HG03097 (cell line): Measurements from ENCODE around the gene NFATC1.
A peak's percentile ranks its signal among the peaks of the same experiment; 100 is the strongest.
"Not testable (repeated sequence)": the region's sequence is repeated elsewhere in the genome, so short reads cannot be mapped to it uniquely, and the experiment has no call there.

Experiments used
- ATAC-seq: cut with Tn5 transposase; IDR thresholded peaks from one replicate; pipeline ENCODE4 v1.9.1; 2021; ENCODE audit not compliant: unreplicated experiment, low FRiP score

NFATC1 gene

DNA sequence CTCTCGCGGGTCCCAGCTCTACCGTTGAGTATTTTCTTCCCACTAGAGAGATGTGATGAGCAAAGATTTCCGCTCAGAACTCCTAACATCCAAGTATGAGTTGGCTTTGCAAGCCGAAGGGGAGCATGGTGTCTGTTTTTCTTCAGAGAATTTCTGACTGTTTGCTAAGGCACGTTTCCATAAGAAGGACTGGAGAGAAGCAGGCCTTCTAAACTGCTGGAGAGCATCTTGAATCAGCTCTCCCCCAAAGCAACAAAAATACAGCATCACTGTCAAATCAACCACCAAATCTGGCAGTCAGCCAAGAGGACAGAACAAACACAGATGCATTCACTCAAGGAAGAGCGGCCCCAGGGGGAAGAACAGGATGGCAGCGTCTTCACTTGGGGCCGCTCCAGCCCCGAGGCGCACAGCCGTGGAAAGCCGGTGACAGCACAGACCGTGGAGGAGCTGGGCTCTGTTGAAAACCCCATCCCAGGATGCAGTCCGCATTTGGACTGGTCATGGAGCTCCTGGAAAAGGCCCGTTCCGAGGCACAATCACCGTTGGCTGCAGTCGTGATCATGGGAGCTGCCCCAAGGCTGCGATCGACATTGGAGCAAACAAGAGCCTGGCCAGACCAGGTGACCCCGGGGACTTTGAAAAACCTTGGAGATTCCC, 101.4 kb downstream of the NFATC1 start:
- peak; percentile 38 for ATAC-seq

DNA sequence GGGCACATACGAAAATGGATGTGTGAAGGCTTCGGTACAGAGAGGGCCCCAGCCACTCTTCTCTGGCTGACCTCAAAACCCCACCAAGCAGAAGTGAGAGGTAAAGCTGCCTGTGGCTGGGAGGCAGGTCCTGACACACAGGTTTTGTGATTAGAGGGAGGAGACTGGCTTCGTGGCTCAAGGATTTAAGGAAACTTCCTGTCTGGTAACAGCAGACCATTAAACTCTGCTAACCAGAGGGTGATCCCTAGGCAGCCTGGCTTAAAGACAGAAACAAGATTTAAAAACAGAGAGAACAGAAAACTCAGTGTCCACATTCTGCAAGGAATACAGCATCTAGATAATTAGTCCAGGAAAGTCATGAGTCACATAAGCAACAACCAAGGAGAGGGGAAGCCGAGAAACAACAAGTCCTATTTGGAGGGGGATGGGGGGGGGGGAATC, 101.9 kb downstream of the NFATC1 start:
- ATAC-seq = no peak

DNA sequence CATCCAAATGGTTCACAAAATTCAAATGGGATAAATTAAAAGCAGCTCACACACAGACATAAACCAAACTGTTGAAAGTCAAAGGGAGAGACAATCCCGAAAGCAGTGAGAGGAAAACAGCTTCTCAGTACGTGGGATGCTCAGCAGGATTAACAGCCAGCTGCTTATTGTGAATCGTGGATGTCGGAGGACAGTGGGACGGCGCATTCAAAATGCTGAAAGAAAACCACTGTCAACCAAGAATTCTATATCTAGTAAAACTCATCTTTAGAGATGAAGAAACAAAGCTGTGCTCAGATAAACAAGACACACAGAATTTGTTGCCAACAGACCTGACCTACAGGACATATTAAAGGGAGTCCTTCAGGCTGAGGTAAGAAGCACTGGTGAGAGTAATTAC, 102.9 kb downstream of the NFATC1 start:
- no peak for ATAC-seq

DNA sequence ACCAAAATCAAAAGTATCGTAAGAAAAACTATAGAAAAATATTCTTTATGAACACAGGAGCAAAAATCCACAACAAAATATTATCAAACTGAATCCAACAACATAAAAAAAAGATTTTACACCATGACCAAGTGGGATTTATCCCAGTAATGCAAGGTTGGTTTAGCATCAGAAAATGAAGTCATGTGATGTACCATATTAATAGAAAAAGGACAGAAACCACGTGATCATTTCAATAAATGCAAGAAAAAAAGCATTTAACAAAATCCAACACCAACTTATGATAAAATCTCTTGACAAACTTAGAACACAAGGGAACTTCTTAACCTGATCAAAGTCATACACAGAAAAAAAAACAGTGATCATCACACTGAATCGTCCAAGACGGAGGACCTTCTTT, 105.3 kb downstream of the NFATC1 start:
- no peak for ATAC-seq

DNA sequence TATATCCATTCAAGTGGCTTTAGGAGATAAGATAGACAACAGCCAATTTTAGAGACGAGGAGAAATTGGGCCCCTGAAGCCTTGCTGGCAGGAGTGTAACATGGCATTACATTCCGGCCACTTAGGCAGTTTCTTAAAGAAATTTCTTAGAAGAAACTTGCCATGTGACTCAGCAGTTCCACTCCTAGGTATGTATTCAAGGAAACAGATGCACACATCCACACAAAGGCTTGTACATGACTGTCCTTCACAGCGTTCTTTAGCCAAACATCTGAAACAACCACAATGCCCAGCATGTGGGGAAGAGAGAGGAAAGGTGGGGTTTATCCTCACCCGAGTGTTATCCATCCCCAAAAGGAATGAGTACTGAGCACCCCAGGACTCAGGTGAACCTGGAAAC, 107.1 kb downstream of the NFATC1 start:
- ATAC-seq = no peak

DNA sequence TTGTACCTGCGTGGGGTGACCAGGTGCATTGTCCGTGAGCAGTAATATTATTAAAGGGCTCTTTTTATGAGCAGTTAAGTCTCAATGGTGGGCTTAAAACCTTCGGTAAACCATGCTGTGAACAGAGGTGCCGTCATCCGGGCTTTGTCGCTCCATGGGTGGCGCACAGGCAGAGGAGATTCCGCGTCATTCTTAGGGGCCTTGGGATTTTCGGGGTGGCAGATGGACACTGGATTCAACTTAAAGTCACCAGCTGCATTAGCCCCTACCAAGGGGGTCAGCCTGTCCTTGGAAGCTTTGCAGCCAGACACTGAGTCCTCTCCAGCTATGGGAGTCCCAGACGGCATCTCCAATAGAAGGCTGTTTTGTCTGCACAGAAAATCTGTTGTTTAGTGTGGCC, 107.7 kb downstream of the NFATC1 start:
- ATAC-seq = no peak

DNA sequence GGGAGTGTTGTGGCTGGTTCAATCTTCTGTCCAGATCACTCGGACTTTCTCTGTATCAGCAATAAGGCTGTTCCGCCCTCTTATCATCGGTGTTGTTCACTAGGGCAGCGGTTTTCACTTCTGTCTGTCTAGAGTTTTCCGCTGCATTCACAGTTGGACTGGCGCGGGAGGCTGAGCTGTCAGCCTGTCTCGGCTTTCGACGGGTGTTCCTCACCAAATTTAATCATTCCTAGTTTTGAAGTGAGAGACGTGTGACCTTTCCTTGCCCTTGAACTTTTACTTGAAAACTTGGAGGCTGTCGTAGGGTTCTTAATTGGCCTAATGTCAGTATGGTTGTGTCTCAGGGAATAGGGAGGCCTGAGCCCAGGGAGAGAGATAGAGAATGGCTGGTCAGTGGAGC, 108.3 kb downstream of the NFATC1 start:
- ATAC-seq = no peak

DNA sequence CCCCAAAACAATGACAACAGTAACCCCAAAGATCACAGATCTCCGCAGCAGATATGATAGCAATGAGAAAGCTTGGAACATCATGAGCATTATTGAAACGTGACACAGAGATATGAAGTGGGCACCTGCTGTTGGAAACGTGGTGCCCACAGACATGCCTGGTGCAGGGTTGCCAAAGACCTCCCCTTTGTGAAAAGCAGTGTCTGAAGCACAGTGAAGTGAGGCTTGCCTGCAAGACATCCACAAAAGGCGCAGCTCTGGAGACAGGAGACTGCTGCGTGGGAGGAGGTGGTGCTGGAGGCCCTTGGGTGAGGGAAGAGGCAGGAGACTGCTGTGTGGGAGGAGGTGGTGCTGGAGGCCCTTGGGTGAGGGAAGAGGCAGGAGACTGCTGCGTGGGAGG, 108.8 kb downstream of the NFATC1 start:
- not testable (repeated sequence) for ATAC-seq

DNA sequence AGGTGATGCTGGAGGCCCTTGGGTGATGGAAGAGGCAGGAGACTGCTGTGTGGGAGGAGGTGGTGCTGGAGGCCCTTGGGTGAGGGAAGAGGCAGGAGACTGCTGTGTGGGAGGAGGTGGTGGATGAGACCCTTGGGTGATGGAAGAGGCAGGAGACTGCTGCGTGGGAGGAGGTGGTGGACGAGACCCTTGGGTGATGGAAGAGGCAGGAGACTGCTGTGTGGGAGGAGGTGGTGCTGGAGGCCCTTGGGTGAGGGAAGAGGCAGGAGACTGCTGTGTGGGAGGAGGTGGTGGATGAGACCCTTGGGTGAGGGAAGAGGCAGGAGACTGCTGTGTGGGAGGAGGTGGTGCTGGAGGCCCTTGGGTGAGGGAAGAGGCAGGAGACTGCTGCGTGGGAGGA, 109.7 kb downstream of the NFATC1 start:
- not testable (repeated sequence) for ATAC-seq

DNA sequence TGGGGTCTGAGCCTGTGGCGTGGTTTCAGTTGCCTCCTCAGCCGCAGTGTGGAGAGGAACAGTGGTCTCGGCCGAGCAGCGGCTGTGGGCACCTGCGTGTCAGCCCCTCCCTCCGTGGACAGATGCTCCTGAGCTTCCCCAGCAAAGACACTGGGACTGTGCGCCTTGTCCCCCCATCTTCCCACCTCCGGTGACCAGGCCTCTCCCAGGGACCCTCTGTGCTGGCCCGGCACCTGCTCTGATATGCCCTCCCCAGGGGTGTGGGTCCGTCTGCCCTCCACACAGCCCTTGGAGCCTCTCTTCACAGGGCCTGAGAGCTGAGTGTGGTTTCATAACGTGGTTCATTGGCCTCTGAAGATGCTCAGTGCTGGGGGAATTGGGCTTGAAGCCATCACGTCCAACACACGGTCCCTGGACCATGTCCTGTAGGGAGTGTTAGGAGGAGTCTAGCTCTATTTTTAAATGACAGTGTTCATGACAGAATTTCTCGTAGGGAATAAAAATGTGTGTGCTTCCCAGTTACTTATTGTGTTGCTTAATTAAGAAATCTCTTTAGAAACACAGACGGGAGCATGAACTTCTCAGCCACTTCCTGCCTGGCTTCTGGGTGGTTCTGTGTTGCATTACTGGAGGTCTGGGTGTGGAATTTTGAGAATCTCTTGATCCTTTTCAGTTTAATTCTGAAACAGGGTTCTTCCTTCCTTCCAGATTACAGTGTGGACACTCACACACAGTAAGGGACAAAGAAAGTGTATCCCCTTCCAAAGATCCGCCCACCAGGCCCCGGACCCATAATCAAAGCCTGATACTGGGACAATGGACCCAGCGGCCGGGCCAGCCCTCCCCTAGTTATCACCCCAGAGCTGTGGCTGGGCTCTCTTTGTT, 110.7 kb downstream of the NFATC1 start:
- ATAC-seq = no peak

DNA sequence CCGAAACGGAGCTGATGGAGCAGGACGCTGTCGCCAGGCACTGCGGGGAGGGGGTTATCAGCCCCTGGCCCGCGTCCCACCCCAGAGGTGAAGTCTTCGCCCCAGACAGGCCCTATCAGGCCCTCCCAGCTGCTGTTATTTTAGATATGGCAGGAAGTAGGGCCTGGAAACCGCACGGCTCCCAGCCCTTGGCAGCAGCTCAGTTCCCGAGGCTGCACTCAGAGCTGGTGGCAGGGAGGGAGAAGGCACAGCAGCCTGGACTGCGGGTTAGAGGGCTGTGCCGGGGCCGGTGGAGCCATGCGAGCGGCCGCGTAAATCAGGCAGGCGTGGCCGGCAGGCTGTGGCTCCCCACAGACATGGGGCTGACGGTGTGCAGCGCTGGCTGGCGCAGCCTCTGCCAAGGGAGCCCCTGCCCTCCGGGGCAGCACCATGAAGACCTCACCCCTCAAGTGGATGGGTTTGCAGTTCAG, 111.4 kb downstream of the NFATC1 start:
- no peak for ATAC-seq

DNA sequence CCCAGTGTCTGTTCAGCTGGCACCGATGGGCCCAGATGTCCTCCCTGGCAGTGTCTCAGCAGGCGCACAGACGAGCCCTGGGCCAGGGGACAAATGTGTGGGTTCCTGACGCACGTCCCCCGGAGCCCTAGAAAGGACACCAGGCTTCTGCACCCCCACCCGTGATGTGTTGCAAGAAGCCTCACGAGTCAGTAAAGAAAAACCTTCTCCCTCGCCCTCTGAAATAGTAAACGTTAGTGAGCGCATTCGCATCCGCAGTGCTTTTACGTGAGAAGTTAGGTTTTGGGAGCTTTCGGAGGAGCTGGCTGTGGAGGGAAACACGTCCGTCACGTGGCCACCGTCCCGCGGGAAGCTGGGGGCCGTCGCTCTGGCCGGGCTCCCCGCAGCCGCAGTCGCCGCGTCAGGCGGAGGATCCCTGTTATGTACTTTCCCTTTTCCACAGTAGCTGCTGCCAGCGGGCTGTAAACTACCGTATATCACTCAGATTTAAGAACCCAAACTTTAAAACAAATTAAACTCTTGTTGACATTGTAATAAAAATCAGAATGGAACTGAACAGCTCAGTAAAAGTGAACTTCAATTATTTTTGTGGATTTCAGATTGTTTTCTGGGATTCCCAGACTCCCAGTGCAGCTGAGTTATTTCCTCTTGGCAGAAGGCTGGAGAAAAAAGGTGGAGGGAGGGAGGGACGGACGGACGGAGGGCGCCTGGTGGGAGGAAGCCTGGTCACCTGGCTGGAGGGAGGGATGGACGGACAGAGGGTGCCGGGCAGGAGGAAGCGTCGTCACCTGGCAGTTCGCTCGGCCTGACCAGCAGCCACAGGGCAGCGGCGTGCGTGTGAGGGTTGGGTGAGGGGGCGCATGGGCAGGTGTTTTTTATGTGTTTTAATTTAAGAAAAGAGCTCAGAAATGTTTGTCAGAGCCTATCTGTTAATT, 112.1 kb downstream of the NFATC1 start:
- no peak for ATAC-seq

DNA sequence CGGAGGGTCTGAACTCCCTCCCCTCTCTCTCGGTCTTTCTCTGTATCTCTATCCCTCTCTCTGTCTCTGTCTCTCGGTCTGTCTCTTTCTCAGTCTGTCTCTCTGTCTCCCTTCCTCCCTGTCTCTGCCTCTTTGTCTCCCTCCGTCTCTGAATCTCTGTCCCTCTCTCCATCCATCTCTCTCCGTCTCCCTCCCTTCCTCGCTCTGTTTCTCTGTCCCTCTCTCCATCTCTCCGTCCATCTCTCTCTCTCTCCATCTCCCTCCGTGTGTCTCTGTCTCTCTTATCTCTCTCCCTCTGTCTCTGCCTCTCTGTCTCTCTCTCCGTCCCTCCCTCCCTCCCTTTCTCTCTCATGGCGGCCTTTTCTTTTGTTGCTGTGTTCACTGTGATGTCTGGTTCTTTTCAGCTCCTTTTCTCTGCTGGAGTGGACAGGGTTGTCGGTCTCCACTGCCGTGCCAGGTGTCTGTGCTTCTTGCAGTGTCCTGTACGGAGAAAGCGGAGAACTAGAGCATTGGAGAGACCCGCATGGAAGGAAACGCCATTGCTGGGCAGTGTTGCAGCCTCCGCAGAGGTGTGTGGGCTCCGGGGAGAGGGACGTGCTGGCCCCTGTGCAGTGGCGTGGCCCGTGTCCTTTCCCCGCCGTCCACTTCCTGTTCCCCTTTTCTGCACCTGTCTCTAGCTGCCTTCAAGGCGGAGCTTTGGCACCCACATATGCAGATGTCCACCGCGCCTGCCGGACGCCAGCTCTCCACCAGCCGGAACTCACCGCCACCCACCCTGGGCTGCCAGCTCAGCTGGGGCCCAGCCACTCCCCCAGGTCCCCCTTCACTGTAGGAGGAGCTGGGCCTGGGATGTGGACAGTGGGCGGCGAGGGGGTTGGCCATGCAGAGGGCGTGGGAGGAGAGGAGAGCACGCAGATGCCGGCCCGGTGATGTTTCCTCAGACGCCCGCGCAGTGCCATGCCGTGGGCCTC, 113.1 kb downstream of the NFATC1 start:
- ATAC-seq = no peak

DNA sequence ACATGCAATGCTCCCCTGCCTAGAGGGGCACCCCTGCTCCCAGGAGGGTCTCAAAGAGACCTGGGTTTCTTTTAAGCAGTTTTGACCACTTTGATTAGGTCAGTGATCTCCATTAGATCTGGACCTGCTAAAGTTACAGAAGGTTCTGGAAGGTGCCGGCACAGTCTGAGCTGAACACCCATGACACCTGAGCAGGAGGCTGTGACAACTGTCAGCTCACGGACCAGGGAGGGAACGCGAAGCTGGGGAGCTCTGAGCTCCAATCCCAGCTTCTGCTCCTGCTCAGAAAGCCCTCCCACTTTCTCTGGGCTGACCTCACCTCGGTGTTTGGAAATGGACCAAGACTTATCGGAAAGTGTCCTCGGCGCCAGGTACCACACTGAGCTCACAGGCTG, 113.8 kb downstream of the NFATC1 start:
- ATAC-seq = no peak

DNA sequence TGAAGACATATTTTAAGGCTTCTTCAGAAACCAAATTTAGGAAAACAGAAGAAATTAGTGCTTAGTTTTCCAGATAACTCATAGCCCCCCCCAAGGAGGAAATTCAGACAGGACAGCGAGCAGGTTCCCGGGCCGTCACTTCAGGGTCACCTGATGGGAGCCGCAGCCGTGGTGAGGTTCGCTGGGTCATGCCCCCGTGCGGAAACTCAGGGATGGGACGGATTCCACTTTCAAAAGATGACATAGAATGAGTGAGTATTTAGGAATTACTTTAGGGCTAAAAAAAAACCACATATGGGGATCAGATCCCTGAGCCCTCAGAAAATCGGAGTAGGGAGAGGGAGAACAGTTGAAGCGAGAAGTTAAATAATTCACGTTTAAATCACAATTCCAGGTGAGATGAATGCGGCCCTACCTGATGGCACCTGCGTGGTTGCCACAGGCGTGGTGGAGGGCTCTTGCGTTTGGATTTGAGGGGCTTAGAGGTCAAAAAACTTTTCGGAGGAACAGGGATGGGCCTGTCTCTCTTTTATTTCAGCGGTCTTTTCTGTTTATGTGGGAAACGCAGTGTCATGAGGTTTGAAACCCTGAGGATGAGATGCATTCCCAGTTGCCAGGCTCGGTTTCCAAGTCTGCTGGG, 114.4 kb downstream of the NFATC1 start:
- no peak for ATAC-seq

DNA sequence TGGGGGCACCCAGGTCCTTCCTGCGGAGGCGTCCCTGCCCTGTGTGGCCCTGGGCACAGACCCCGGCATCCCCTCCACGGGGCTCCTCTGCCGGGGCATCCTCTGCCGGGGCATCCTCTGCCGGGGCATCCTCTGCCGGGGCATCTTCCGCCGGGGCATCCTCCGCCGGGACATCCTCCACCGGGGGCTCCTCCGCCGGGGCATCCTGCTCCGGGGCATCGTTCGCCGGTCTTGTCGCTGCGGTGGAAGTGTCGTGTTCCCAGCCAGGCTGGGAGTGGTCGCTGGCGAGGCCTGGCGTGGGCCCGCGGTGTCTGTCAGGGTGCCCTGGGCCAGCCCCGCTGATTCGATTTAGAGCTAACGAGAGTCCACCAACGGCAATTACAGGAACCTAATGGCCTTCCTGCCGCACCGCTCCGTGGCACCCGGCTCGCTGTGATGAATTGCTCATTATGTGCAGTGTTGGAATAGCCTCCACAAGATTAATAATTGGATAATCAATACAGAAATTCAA, 115.1 kb downstream of the NFATC1 start:
- no peak for ATAC-seq

DNA sequence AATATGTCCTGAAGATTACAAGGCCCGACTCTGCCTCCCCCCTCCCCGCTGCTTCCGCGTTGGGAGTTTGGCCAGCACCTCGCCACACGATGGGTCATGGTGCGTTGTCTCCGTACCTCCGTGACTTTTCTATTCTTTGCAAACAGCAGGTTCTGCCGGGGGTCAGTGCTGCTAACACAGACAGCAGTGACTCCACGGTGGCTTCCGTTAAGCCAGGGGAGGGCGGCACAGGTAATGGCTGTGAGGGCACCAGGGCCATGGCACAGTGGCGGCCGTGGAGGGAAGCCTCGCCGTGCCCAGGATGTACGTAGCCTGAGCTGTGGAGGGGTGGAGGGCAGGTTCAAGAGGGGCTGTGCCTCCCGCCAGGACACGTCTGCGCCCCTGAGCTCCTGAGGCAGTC, 115.5 kb downstream of the NFATC1 start:
- ATAC-seq = no peak

DNA sequence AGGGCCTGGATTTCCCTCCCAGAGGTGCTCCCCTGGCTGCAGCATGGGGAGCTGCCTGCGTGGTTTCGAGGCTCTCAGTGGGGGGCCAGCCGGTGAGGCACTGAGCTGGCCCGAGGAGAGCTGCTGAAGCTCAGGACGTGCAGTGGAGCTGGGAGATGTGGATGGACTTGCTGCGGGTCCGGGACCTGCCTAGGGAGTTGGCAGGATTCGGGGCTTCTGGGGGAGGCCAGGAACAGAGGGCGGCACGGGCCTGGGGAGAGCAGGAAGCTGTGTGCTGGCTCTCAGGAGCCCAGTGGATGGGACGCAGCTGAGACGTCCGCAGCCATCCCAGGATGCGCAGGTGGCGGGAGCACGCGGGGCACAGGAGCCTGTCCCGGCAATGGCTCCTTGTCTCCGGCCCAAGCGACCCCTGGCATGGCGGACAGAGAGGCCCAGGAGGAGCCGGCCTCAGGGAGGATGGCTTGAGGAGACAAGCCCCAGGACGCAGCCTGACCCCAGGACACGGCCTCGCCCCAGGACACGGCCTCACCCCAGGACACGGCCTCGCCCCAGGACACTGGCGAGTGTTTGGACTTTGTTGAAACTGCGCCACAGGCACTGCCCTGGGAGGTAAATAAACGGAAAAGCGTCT, 116.1 kb downstream of the NFATC1 start:
- ATAC-seq = no peak
